PFSK-1 (cell line): ENCODE results near the gene CLIC4.

ENCODE experiments used
- FOXP2 ChIP-seq: optimal IDR thresholded peaks from 2 replicates; pipeline ENCODE3; 2011; ENCODE audit warnings: borderline replicate concordance, control low read depth, inconsistent platforms; ENCODE audit not compliant: insufficient read depth; ENCODE audit errors: extremely low read length, extremely low read depth
- POLR2AphosphoS5 ChIP-seq: IDR thresholded peaks from 2 replicates; pipeline ENCODE4 v1.6.1; 2012; ENCODE audit warnings: low read depth, mild to moderate bottlenecking, control low read depth, low read length, moderate library complexity
- SIN3A ChIP-seq: IDR thresholded peaks from 2 replicates; pipeline ENCODE4 v1.6.1; 2012; ENCODE audit warnings: mild to moderate bottlenecking, low read length, moderate library complexity, borderline replicate concordance; ENCODE audit not compliant: insufficient read depth
- TAF1 ChIP-seq: IDR thresholded peaks from 2 replicates; pipeline ENCODE4 v1.6.1; 2012; ENCODE audit warnings: low read length, control low read depth, borderline replicate concordance; ENCODE audit not compliant: insufficient read depth
- TF ChIP-seq, protein P1 (sequence below), 2 experiments: IDR thresholded peaks; 2 replicates each; pipeline versions ENCODE4 v1.6.1 to v1.8.0; 2011 to 2012; ENCODE audit warnings: low read depth in 2 of 2, low read length in 2 of 2, control low read depth in 1 of 2, inconsistent platforms in 1 of 2, mild to moderate bottlenecking in 1 of 2, moderate library complexity in 1 of 2; ENCODE audit not compliant: insufficient read depth in 1 of 2

DNA sequence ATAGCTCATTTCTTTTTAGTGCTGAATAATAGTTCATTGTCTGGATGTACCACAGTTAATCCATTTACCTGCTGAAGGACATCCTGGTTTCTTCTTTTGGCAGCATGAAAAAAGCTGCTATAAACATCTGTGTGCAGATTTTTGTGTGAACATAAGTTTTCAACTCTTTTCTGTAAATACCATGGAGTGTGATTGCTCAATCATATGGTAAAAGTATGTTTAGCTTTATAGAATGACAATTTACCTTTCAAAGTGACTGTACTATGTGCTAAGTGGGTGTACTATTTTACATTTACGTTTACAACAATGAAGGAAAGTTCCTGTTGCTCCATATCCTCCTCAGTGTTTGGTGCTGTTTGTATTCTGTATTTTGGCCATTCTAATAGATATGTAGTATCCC lies 135.8 kb downstream of the CLIC4 start:
- TF ChIP-seq POLR2AphosphoS5, result no peak
- TF ChIP-seq, protein P1, sequence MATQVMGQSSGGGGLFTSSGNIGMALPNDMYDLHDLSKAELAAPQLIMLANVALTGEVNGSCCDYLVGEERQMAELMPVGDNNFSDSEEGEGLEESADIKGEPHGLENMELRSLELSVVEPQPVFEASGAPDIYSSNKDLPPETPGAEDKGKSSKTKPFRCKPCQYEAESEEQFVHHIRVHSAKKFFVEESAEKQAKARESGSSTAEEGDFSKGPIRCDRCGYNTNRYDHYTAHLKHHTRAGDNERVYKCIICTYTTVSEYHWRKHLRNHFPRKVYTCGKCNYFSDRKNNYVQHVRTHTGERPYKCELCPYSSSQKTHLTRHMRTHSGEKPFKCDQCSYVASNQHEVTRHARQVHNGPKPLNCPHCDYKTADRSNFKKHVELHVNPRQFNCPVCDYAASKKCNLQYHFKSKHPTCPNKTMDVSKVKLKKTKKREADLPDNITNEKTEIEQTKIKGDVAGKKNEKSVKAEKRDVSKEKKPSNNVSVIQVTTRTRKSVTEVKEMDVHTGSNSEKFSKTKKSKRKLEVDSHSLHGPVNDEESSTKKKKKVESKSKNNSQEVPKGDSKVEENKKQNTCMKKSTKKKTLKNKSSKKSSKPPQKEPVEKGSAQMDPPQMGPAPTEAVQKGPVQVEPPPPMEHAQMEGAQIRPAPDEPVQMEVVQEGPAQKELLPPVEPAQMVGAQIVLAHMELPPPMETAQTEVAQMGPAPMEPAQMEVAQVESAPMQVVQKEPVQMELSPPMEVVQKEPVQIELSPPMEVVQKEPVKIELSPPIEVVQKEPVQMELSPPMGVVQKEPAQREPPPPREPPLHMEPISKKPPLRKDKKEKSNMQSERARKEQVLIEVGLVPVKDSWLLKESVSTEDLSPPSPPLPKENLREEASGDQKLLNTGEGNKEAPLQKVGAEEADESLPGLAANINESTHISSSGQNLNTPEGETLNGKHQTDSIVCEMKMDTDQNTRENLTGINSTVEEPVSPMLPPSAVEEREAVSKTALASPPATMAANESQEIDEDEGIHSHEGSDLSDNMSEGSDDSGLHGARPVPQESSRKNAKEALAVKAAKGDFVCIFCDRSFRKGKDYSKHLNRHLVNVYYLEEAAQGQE (IDR thresholded peaks at IDR 0.05; ENCODE audit: insufficient read depth in 1 of 2, low read depth in 2 of 2, low read length in 2 of 2), result no peak
- TF ChIP-seq TAF1, result no peak
- no peak for TF ChIP-seq SIN3A
- no peak for TF ChIP-seq FOXP2
